HepG2 (cell line): ENCODE measurements around the gene MYL11. TPM values are rescaled to one million over a fixed set of nuclear protein-coding genes. Genes with fewer than 3 reads are reported as not detected.

ENCODE experiments used
- DR1 ChIP-seq: sonication (generic); formaldehyde crosslinking; IDR thresholded peaks from 2 replicates; pipeline ENCODE4 v1.8.0; 2021; ENCODE audit warnings: mild to moderate bottlenecking, missing genetic modification reagents, inconsistent platforms
- FLYWCH1 ChIP-seq: sonication (generic); formaldehyde crosslinking; IDR thresholded peaks from 2 replicates; pipeline ENCODE4 v1.8.1; 2023; ENCODE audit warnings: mild to moderate bottlenecking, missing genetic modification reagents
- GATAD1 ChIP-seq: IDR thresholded peaks from 2 replicates; pipeline ENCODE4 v1.6.1; 2016; ENCODE audit warnings: missing genetic modification reagents, missing compliant biosample characterization
- GMEB1 ChIP-seq: sonication (generic); formaldehyde crosslinking; IDR thresholded peaks from 2 replicates; pipeline ENCODE4 v1.5.1; 2020; ENCODE audit warnings: missing genetic modification reagents, mild to moderate bottlenecking, borderline replicate concordance
- GTF3A ChIP-seq: sonication (generic); formaldehyde crosslinking; conservative IDR thresholded peaks from 2 replicates; pipeline ENCODE4 v1.4.0; 2020; ENCODE audit warnings: mild to moderate bottlenecking, missing genetic modification reagents
- JUND ChIP-seq: sonication (generic); formaldehyde crosslinking; IDR thresholded peaks from 2 replicates; pipeline ENCODE4 v1.8.0; 2022; ENCODE audit warnings: mild to moderate bottlenecking, missing genetic modification reagents
- NR2F6 ChIP-seq, 2 experiments: IDR thresholded peaks; 2 replicates each; pipeline ENCODE4 v1.6.1; 2016; ENCODE audit warnings: antibody characterized with exemption in 1 of 2, mild to moderate bottlenecking in 1 of 2
- POLR2AphosphoS5 ChIP-seq: IDR thresholded peaks from 2 replicates; pipeline ENCODE4 v1.6.1; 2012; ENCODE audit warnings: low read depth, low read length
- RAD51 ChIP-seq: fragments of 450-650 bp; IDR thresholded peaks from 2 replicates; pipeline ENCODE4 v1.6.1; 2016; ENCODE audit warnings: borderline replicate concordance
- RBFOX2 ChIP-seq: fragments of 200-400 bp; formaldehyde crosslinking; IDR thresholded peaks from 2 replicates; pipeline ENCODE4 v1.6.1; 2017; ENCODE audit warnings: low read depth, mild to moderate bottlenecking, low read length
- TRIM24 ChIP-seq: sonication (generic); formaldehyde crosslinking; IDR thresholded peaks from 2 replicates; pipeline ENCODE4 v1.8.0; 2022; ENCODE audit warnings: mild to moderate bottlenecking, missing genetic modification reagents
- ZBTB20 ChIP-seq: sonication (generic); formaldehyde crosslinking; IDR thresholded peaks from 2 replicates; pipeline ENCODE4 v1.8.1; 2023; ENCODE audit warnings: missing genetic modification reagents, low read depth, mild to moderate bottlenecking, borderline replicate concordance
- ZBTB21 ChIP-seq: sonication (generic); formaldehyde crosslinking; IDR thresholded peaks from 2 replicates; pipeline ENCODE4 v1.4.0; 2020; ENCODE audit warnings: missing genetic modification reagents
- ZFP36L1 ChIP-seq: sonication (generic); formaldehyde crosslinking; IDR thresholded peaks from 2 replicates; pipeline ENCODE4 v1.8.0; 2022; ENCODE audit warnings: mild to moderate bottlenecking, missing genetic modification reagents, moderate library complexity
- ZMYM3 ChIP-seq: sonication (generic); formaldehyde crosslinking; IDR thresholded peaks from 2 replicates; pipeline ENCODE4 v1.5.1; 2020; ENCODE audit warnings: mild to moderate bottlenecking, missing genetic modification reagents
- ZNF143 ChIP-seq: sonication (generic); formaldehyde crosslinking; IDR thresholded peaks from 2 replicates; pipeline ENCODE4 v1.4.0; 2020; ENCODE audit warnings: missing genetic modification reagents
- ZNF652 ChIP-seq: IDR thresholded peaks from 2 replicates; pipeline ENCODE4 v1.6.1; 2016; ENCODE audit warnings: low read depth, borderline replicate concordance
- ZNF709 ChIP-seq: sonication (generic); formaldehyde crosslinking; IDR thresholded peaks from 2 replicates; pipeline ENCODE4 v1.5.0; 2020; ENCODE audit warnings: mild to moderate bottlenecking, missing genetic modification reagents
- ZNF766 ChIP-seq: sonication (generic); formaldehyde crosslinking; IDR thresholded peaks from 2 replicates; pipeline ENCODE4 v1.5.0; 2020; ENCODE audit warnings: missing genetic modification reagents, borderline replicate concordance
- ZNF780A ChIP-seq: sonication (generic); formaldehyde crosslinking; IDR thresholded peaks from 2 replicates; pipeline ENCODE4 v1.8.0; 2022; ENCODE audit warnings: mild to moderate bottlenecking, missing genetic modification reagents, moderate library complexity
- ZNF792 ChIP-seq: IDR thresholded peaks from 2 replicates; pipeline ENCODE4 v1.6.1; 2016
- ZNF879 ChIP-seq: sonication (generic); formaldehyde crosslinking; IDR thresholded peaks from 2 replicates; pipeline ENCODE4 v1.8.1; 2023; ENCODE audit warnings: missing genetic modification reagents
- polyA plus RNA-seq, 8 experiments: library from polyadenylated mRNA; depleted of rRNA in 3 of 8; stranded (reverse) in 7 of 8; unstranded in 1 of 8; fragments of >200 nt; fragmentation: Illumina TruSeq in 4 of 8; extraction: Trizol in 4 of 8; gene quantifications; 2 replicates each; pipeline versions ENCODE4 v1.2.1 to v1.2.3, GENCODE V29; 2011 to 2016; ENCODE audit warnings: low read depth in 4 of 8, missing spikeins in 1 of 8, mixed read lengths in 1 of 8; ENCODE audit not compliant: insufficient read depth in 1 of 8
- total RNA-seq, 5 experiments: library from RNA; depleted of rRNA; stranded (reverse); fragments of >200 nt; fragmentation: Illumina TruSeq; extraction: Trizol; gene quantifications; 2 replicates each; pipeline ENCODE4 v1.2.3, GENCODE V29; 2016; ENCODE audit warnings: low read depth in 1 of 5
- TF ChIP-seq, protein P1 (sequence below): sonication (generic); formaldehyde crosslinking; IDR thresholded peaks from 2 replicates; pipeline ENCODE4 v1.4.0; 2020; ENCODE audit warnings: mild to moderate bottlenecking, missing genetic modification reagents
- TF ChIP-seq, protein P2 (sequence below): IDR thresholded peaks from 2 replicates; pipeline ENCODE4 v1.6.1; 2016; ENCODE audit warnings: low read depth, control low read depth
- TF ChIP-seq, protein P3 (sequence below): sonication (generic); IDR thresholded peaks from 2 replicates; pipeline ENCODE4 v1.6.1; 2016; ENCODE audit warnings: low read depth, borderline replicate concordance
- TF ChIP-seq, protein P4 (sequence below): IDR thresholded peaks from 2 replicates; pipeline ENCODE4 v1.6.1; 2016; ENCODE audit warnings: missing genetic modification reagents, missing compliant biosample characterization

Gene MYL11
- total and polyA plus RNA-seq, 2 of the 13 experiments (the other 11 are each of a cell fraction or from before 2014, with no cell fraction given) = not detected

- TF ChIP-seq POLR2AphosphoS5 (no peak; the same call in 1 of the 2 replicates), ZNF766 (CRISPR knock-in tag) (peak; percentile 53; the same call in 1 of the 2 replicates), NR2F6 (IDR thresholded peaks at IDR 0.05) (no peak), NR2F6 (CRISPR knock-in tag; IDR thresholded peaks at IDR 0.05) (no peak; the same call in 1 of the 2 replicates), RBFOX2 (0 out of 2 replicates have a peak, but pooled peaks have one; percentile 15), ZNF879 (CRISPR knock-in tag) (no peak; the same call in 1 of the 2 replicates), TRIM24 (no peak), DR1 (CRISPR knock-in tag) (0 out of 2 replicates have a peak, but pooled peaks have one; percentile 49), RAD51 (no peak), JUND (CRISPR knock-in tag) (no peak), ZNF652 (CRISPR knock-in tag) (peak; percentile 60; the same call in 1 of the 2 replicates), ZMYM3 (CRISPR knock-in tag) (peak; percentile 62; the same call in 1 of the 2 replicates), GATAD1 (0 out of 2 replicates have a peak, but pooled peaks have one; percentile 69), GTF3A (0 out of 2 replicates have a peak, but pooled peaks have one; percentile 5), ZNF780A (CRISPR knock-in tag) (no peak), GMEB1 (0 out of 2 replicates have a peak, but pooled peaks have one; percentile 59), FLYWCH1 (no peak), ZNF709 (no peak), ZBTB20 (peak; percentile 38; the same call in 1 of the 2 replicates), ZNF143 (CRISPR knock-in tag) (no peak; the same call in 1 of the 2 replicates), ZBTB21 (no peak), ZFP36L1 (peak; percentile 56; the same call in 1 of the 2 replicates), ZNF792 (CRISPR knock-in tag) (peak; percentile 94)
- TF ChIP-seq, protein P1, sequence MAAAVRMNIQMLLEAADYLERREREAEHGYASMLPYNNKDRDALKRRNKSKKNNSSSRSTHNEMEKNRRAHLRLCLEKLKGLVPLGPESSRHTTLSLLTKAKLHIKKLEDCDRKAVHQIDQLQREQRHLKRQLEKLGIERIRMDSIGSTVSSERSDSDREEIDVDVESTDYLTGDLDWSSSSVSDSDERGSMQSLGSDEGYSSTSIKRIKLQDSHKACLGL (CRISPR knock-in tag) = peak; percentile 30; the same call in 1 of the 2 replicates
- TF ChIP-seq, protein P2, sequence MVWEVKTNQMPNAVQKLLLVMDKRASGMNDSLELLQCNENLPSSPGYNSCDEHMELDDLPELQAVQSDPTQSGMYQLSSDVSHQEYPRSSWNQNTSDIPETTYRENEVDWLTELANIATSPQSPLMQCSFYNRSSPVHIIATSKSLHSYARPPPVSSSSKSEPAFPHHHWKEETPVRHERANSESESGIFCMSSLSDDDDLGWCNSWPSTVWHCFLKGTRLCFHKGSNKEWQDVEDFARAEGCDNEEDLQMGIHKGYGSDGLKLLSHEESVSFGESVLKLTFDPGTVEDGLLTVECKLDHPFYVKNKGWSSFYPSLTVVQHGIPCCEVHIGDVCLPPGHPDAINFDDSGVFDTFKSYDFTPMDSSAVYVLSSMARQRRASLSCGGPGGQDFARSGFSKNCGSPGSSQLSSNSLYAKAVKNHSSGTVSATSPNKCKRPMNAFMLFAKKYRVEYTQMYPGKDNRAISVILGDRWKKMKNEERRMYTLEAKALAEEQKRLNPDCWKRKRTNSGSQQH (CRISPR knock-in tag) = no peak
- TF ChIP-seq, protein P3, sequence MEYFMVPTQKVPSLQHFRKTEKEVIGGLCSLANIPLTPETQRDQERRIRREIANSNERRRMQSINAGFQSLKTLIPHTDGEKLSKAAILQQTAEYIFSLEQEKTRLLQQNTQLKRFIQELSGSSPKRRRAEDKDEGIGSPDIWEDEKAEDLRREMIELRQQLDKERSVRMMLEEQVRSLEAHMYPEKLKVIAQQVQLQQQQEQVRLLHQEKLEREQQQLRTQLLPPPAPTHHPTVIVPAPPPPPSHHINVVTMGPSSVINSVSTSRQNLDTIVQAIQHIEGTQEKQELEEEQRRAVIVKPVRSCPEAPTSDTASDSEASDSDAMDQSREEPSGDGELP = peak; percentile 46
- TF ChIP-seq, protein P4, sequence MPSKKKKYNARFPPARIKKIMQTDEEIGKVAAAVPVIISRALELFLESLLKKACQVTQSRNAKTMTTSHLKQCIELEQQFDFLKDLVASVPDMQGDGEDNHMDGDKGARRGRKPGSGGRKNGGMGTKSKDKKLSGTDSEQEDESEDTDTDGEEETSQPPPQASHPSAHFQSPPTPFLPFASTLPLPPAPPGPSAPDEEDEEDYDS (CRISPR knock-in tag) = peak; percentile 21; the same call in 1 of the 2 replicates
Measured at GRCh38 chr16:30409125-30410060, 34.8 kb downstream of the MYL11 start (continued).
